Neural progenitor cell (in vitro differentiated cells): ENCODE measurements around the gene GSK3A.

Source experiments
- EZH2 ChIP-seq: fragments of 200-600 bp; sonication (generic); IDR thresholded peaks from 2 replicates; pipeline ENCODE4 v1.6.1; 2017; ENCODE audit warnings: antibody characterized with exemption, mild to moderate bottlenecking, moderate library complexity
- TF ChIP-seq, protein P1 (sequence below): fragments of 200-600 bp; sonication (generic); IDR thresholded peaks from 2 replicates; pipeline ENCODE4 v1.5.1; 2017; ENCODE audit warnings: antibody characterized with exemption, mild to moderate bottlenecking

DNA sequence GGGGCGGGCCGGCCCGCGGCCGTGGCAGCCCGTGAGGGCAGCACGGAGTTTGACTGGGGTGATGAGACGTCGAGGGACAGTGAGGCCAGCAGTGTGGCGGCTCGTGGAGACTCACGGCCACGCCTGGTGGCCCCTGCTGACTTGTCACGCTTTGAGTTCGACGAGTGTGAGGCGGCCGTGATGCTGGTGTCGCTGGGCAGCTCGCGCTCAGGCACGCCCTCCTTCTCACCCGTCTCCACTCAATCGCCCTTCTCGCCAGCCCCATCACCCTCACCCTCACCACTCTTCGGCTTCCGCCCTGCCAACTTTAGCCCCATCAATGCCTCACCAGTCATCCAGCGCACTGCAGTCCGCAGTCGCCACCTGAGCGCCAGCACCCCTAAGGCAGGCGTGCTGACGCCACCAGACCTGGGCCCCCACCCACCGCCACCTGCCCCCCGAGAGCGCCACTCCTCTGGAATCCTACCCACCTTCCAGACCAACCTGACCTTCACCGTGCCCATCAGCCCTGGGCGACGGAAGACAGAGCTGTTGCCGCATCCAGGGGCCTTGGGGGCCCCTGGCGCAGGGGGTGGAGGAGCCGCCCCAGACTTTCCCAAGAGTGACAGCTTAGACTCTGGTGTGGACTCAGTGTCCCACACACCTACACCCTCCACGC, 31.1 kb upstream of the GSK3A start:
- TF ChIP-seq, protein P1, sequence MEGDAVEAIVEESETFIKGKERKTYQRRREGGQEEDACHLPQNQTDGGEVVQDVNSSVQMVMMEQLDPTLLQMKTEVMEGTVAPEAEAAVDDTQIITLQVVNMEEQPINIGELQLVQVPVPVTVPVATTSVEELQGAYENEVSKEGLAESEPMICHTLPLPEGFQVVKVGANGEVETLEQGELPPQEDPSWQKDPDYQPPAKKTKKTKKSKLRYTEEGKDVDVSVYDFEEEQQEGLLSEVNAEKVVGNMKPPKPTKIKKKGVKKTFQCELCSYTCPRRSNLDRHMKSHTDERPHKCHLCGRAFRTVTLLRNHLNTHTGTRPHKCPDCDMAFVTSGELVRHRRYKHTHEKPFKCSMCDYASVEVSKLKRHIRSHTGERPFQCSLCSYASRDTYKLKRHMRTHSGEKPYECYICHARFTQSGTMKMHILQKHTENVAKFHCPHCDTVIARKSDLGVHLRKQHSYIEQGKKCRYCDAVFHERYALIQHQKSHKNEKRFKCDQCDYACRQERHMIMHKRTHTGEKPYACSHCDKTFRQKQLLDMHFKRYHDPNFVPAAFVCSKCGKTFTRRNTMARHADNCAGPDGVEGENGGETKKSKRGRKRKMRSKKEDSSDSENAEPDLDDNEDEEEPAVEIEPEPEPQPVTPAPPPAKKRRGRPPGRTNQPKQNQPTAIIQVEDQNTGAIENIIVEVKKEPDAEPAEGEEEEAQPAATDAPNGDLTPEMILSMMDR = no peak
- TF ChIP-seq EZH2 = no peak
